ENCODE data around the gene STX3.
A peak's percentile ranks its signal among the peaks of the same experiment; 100 is the strongest.

The STX3 gene

DNA sequence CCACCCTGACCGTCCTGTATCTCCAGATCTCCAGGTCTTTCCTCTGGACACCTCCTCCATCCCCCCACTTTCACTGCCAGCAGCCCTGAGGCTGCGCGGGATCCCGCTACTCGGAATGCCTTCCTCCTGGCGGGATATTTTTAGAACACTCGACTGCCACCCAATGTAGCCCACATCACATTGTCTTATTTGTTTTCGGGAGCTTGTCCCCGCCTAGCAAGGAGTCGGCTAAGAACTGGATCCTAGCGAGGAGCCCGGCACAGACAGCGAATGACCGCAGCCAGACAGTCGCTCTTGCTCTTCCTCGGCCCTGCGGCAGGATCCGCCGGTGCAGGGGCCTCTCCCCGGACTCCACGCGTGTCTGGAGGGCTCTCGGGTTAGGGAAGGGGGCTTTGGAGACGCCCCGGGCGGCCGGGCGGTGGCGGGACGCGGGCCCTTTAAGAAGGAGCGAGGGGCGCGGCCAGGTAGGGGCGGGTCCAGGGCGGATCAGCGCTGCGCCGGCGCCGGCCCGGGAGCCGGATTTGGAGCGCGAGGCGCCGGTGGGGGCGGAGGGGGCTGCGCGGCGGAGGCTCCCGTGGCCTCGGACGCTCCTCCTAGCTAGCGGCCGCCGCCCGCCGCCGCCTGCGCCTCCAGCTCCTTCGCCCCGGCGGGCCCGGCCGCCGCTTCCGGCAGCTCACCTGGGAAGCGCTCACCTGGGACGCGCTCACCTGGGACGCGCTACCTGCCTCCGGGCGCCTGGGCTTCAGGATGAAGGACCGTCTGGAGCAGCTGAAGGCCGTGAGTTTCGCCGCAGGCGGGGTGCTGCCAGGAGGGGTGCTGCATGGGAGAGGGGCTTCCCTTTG, at the start of gene STX3:
Gene STX3 (plus strand): TSS at position 518 of the 842 bp plus-strand sequence. CDS start 230 bp downstream, at position 748.
- H3K4me1 ChIP-seq (ENCODE audit: control insufficient read depth, insufficient read depth, low read length): peaks cover 4% of the 10 kb centered on the region
- peak within 1 kb of the TSS; percentile 84 for H3K4me3 ChIP-seq (ENCODE audit: low read length)
- H3K27ac ChIP-seq (ENCODE audit: low read depth, low read length): peak within 1 kb of the TSS; percentile 75
- no peaks in the 10 kb centered on the region for H3K27me3 ChIP-seq (ENCODE audit: control insufficient read depth, insufficient read depth, low read length)
- no peaks in the 10 kb centered on the region for H3K36me3 ChIP-seq (ENCODE audit: control insufficient read depth, insufficient read depth, low read length)
- peak within 1 kb of the TSS; percentile 2 for H3K9ac ChIP-seq (ENCODE audit: low read length)

DNA sequence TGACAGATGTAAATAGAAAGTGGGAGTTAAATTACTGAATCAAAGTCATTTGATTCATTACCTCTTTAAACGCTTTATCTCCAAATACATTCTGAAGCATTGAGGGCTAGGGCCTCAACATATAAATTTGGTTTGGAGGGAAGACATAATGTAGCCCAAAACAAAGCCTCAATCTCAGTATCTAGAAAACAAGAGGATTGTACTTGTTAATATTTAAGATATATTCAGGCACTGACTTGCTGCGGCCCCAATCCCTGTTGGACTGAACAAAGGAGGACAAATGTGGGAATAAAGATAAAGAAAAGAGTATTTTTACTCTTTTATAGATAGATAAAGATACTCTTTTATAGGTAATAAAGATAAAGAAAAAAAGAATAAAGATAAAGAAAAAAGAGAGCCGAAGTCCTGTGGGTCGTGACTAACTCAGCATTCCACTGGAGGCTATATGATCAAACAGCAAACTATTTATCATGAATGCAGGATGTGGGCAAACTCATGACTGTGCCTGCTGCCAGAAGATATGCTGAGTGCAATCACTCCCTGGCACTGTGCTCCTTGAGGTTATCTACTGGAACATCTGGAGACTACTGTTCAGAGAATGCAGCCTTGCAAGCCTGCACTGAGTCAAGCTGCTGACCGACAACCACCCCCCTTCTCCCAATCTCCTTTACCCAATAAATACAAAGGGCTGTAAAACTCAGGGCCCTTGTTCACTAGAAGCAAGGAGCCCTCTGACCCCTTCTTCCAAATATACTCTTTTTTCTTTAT, 48.5 kb upstream of the STX3 start:
- Histone ChIP-seq H3K27ac (ENCODE audit: low read depth, low read length) (no peak overlapping the region), H3K4me3 (ENCODE audit: low read length) (no peak overlapping the region), H3K4me1 (ENCODE audit: control insufficient read depth, insufficient read depth, low read length) (no peaks in the 10 kb centered on the region), H3K36me3 (ENCODE audit: control insufficient read depth, insufficient read depth, low read length) (no peaks in the 10 kb centered on the region), H3K27me3 (ENCODE audit: control insufficient read depth, insufficient read depth, low read length) (no peaks in the 10 kb centered on the region), H3K9ac (ENCODE audit: low read length) (no peak overlapping the region)

- Histone ChIP-seq H3K4me1 (ENCODE audit: control insufficient read depth, insufficient read depth, low read length) (no peaks in the 10 kb centered on the region), H3K27me3 (ENCODE audit: control insufficient read depth, insufficient read depth, low read length) (no peaks in the 10 kb centered on the region), H3K27ac (ENCODE audit: low read depth, low read length) (no peak overlapping the region), H3K9ac (ENCODE audit: low read length) (no peak overlapping the region), H3K4me3 (ENCODE audit: low read length) (no peak overlapping the region), H3K36me3 (ENCODE audit: control insufficient read depth, insufficient read depth, low read length) (no peaks in the 10 kb centered on the region)
These were observed 47.8 kb upstream of the STX3 start for GRCh38 chr11:59707371-59707770.

DNA sequence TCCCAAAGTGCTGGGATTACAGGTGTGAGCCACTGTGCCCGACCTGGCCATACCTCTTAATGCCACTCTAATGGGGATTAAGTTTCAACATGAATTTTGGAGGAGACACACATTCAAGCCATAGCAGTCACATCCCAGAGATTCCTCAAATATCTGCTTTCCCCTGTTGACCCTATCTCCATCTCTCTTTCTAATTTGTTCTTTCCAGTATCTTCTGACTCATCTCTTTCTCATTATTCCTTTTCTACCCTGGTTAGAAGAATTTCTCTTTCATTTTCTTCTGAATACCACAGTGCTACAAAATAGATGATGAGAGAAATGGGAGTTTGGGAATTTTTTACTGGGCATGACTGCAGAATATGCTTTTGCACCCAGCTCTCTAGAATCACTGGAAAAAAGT, 46.6 kb upstream of the STX3 start:
- no peak overlapping the region for H3K27ac ChIP-seq (ENCODE audit: low read depth, low read length)
- H3K4me1 ChIP-seq (ENCODE audit: control insufficient read depth, insufficient read depth, low read length): no peaks in the 10 kb centered on the region
- H3K4me3 ChIP-seq (ENCODE audit: low read length): no peak overlapping the region

DNA sequence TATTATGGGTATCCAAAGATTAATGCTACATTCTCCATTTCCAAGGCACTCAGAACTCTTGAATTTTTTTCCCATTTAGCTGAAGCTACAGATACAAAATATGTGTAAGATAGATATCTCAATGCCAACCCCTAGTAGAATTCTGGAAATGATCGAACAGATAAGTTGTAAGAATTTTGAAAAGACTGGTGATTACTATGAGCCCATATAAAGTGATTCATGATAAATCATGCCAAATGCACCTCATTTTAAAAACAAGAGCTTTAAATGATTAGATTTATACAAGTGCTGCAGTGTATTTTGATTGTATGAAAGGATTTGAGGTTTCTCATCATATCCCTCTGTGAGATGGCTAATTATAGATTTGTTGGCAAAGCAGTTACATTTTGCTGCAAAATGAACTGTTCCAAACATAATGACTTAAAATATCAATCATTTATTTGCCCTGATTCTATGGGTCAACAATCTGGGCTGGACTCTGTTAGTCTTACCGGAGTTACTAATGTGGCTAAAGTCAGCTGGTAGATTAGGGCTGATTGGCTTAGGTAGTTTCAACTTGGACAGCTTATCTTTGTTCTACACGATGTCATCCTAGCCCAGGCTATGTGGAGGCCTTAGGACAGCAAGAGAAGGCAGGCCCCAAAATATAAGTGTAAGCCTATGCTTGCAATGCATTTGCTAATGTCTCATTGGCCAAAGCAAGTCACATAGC, 44.9 kb upstream of the STX3 start:
- H3K36me3 ChIP-seq (ENCODE audit: control insufficient read depth, insufficient read depth, low read length): no peaks in the 10 kb centered on the region
- no peaks in the 10 kb centered on the region for H3K4me1 ChIP-seq (ENCODE audit: control insufficient read depth, insufficient read depth, low read length)
- H3K9ac ChIP-seq (ENCODE audit: low read length): no peak overlapping the region
- H3K27me3 ChIP-seq (ENCODE audit: control insufficient read depth, insufficient read depth, low read length): no peaks in the 10 kb centered on the region
- no peak overlapping the region for H3K27ac ChIP-seq (ENCODE audit: low read depth, low read length)
- H3K4me3 ChIP-seq (ENCODE audit: low read length): no peak overlapping the region

More for the DNA sequence above, 46.6 kb upstream of the STX3 start:
- Histone ChIP-seq H3K9ac (ENCODE audit: low read length) (no peak overlapping the region), H3K27me3 (ENCODE audit: control insufficient read depth, insufficient read depth, low read length) (no peaks in the 10 kb centered on the region), H3K36me3 (ENCODE audit: control insufficient read depth, insufficient read depth, low read length) (no peaks in the 10 kb centered on the region)

- Histone ChIP-seq H3K27ac (ENCODE audit: low read depth, low read length) (no peak within 1 kb of the TSS), H3K4me3 (ENCODE audit: low read length) (no peak within 1 kb of the TSS), H3K4me1 (ENCODE audit: control insufficient read depth, insufficient read depth, low read length) (no peaks in the 10 kb centered on the region), H3K36me3 (ENCODE audit: control insufficient read depth, insufficient read depth, low read length) (no peaks in the 10 kb centered on the region), H3K9ac (ENCODE audit: low read length) (no peak within 1 kb of the TSS), H3K27me3 (ENCODE audit: control insufficient read depth, insufficient read depth, low read length) (no peaks in the 10 kb centered on the region)
These were observed 41.4 kb upstream of the STX3 start, which contains the start of gene OR10V1 for GRCh38 chr11:59713745-59714144. TSS of gene OR10V1 (minus strand) at chr11:59713845. CDS start at chr11:59713845, 0 bp downstream.

- Histone ChIP-seq H3K27me3 (ENCODE audit: control insufficient read depth, insufficient read depth, low read length) (no peaks in the 10 kb centered on the region), H3K4me1 (ENCODE audit: control insufficient read depth, insufficient read depth, low read length) (no peaks in the 10 kb centered on the region), H3K9ac (ENCODE audit: low read length) (no peak overlapping the region), H3K36me3 (ENCODE audit: control insufficient read depth, insufficient read depth, low read length) (no peaks in the 10 kb centered on the region), H3K4me3 (ENCODE audit: low read length) (no peak overlapping the region), H3K27ac (ENCODE audit: low read depth, low read length) (no peak overlapping the region)
These were observed 39.1 kb upstream of the STX3 start for GRCh38 chr11:59716051-59716450.

DNA sequence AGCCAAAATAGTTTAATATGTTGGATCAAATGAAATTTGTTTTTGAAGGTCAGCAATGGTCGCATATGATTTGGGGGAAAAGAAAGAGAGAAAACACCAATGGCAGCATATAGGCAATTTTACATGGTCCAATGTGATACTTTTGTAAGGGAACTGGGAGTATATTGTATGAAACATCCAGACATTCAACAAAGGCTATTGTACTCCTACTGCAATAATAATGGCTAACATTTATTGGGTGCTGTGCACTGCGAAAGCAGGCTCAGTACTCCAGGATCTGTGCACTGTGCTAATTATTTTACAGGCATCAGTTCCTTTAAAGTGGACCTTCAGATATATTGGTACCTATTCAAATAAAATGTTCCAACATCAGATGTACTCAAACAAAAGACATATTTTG, 35.6 kb upstream of the STX3 start:
- Histone ChIP-seq H3K4me1 (ENCODE audit: control insufficient read depth, insufficient read depth, low read length) (no peaks in the 10 kb centered on the region), H3K27ac (ENCODE audit: low read depth, low read length) (no peak overlapping the region), H3K36me3 (ENCODE audit: control insufficient read depth, insufficient read depth, low read length) (no peaks in the 10 kb centered on the region), H3K9ac (ENCODE audit: low read length) (no peak overlapping the region), H3K4me3 (ENCODE audit: low read length) (no peak overlapping the region), H3K27me3 (ENCODE audit: control insufficient read depth, insufficient read depth, low read length) (no peaks in the 10 kb centered on the region)

GRCh38 chr11:59724066-59724465, 31.1 kb upstream of the STX3 start:
- Histone ChIP-seq H3K36me3 (ENCODE audit: control insufficient read depth, insufficient read depth, low read length) (no peaks in the 10 kb centered on the region), H3K9ac (ENCODE audit: low read length) (no peak overlapping the region), H3K4me3 (ENCODE audit: low read length) (no peak overlapping the region), H3K4me1 (ENCODE audit: control insufficient read depth, insufficient read depth, low read length) (no peaks in the 10 kb centered on the region), H3K27ac (ENCODE audit: low read depth, low read length) (no peak overlapping the region), H3K27me3 (ENCODE audit: control insufficient read depth, insufficient read depth, low read length) (no peaks in the 10 kb centered on the region)

- Histone ChIP-seq H3K36me3 (ENCODE audit: control insufficient read depth, insufficient read depth, low read length) (no peaks in the 10 kb centered on the region), H3K9ac (ENCODE audit: low read length) (no peak overlapping the region), H3K27me3 (ENCODE audit: control insufficient read depth, insufficient read depth, low read length) (no peaks in the 10 kb centered on the region), H3K4me1 (ENCODE audit: control insufficient read depth, insufficient read depth, low read length) (no peaks in the 10 kb centered on the region), H3K4me3 (ENCODE audit: low read length) (no peak overlapping the region), H3K27ac (ENCODE audit: low read depth, low read length) (no peak overlapping the region)
These were observed 27.8 kb upstream of the STX3 start for GRCh38 chr11:59727426-59727825.

GRCh38 chr11:59728154-59728553, 27.0 kb upstream of the STX3 start:
- Histone ChIP-seq H3K27ac (ENCODE audit: low read depth, low read length) (no peak overlapping the region), H3K9ac (ENCODE audit: low read length) (no peak overlapping the region)

GRCh38 chr11:59728913-59729312, 26.3 kb upstream of the STX3 start:
- Histone ChIP-seq H3K36me3 (ENCODE audit: control insufficient read depth, insufficient read depth, low read length) (no peaks in the 10 kb centered on the region), H3K27ac (ENCODE audit: low read depth, low read length) (no peak overlapping the region), H3K27me3 (ENCODE audit: control insufficient read depth, insufficient read depth, low read length) (no peaks in the 10 kb centered on the region), H3K9ac (ENCODE audit: low read length) (no peak overlapping the region), H3K4me1 (ENCODE audit: control insufficient read depth, insufficient read depth, low read length) (no peaks in the 10 kb centered on the region), H3K4me3 (ENCODE audit: low read length) (no peak overlapping the region)

More at GRCh38 chr11:59728154-59728553, 27.0 kb upstream of the STX3 start:
- no peaks in the 10 kb centered on the region for H3K27me3 ChIP-seq (ENCODE audit: control insufficient read depth, insufficient read depth, low read length)
- H3K4me3 ChIP-seq (ENCODE audit: low read length): no peak overlapping the region
- H3K36me3 ChIP-seq (ENCODE audit: control insufficient read depth, insufficient read depth, low read length): no peaks in the 10 kb centered on the region
- no peaks in the 10 kb centered on the region for H3K4me1 ChIP-seq (ENCODE audit: control insufficient read depth, insufficient read depth, low read length)

Data from rectal smooth muscle tissue (tissue), 1 donor.